ENCODE results near the gene CPED1.
A peak's percentile ranks its signal among the peaks of the same experiment; 100 is the strongest.
"Not testable (repeated sequence)": the region's sequence is repeated elsewhere in the genome, so short reads cannot be mapped to it uniquely, and the experiment has no call there.

The CPED1 gene

DNA sequence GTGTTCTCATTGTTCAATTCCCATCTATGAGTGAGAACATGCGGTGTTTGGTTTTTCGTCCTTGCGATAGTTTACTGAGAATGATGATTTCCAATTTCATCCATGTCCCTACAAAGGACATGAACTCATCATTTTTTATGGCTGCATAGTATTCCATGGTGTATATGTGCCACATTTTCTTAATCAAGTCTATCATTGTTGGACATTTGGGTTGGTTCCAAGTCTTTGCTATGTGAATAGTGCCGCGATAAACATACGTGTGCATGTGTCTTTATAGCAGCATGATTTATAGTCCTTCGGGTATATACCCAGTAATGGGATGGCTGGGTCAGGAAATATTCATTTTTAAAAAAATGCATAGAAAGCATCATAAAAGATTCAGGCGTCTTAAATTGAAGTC, 4.9 kb upstream of the CPED1 start:
- H3K4me3 ChIP-seq (ENCODE audit: low read depth, low read length); POLR2A ChIA-PET; CTCF ChIA-PET; H3K4me1 ChIP-seq (ENCODE audit: control insufficient read depth, insufficient read depth, low read length); H3K27ac ChIP-seq (ENCODE audit: extremely low read depth, low read depth, low read length); H3K9me3 ChIP-seq (ENCODE audit: control insufficient read depth, insufficient read depth, low read depth, low read length); H3K36me3 ChIP-seq (ENCODE audit: control insufficient read depth in 2 of 2, insufficient read depth in 1 of 2, low read length in 2 of 2): not testable (repeated sequence)
- peak; percentile 83 for TF ChIP-seq ZNF146 (tag by site-specific recombination; IDR thresholded peaks at IDR 0.05)

DNA sequence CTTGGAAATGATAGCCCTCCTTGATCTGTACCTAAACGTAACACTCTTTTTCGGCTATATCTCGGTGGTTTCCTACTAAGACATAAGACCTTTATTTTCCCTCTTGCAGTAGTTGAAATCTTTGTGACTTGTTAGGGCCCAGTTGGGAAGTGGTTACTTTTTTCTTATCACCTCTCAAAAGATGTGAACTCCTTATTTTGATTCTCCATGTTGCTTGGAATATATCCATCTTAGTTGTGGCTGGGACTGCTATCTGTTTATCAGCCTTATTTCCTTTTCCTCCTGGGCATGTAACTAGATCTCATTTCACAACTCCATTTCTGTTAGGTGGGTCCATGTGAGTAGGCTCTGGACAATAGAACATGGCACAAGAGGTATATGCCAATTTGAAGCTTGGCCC, 4.1 kb upstream of the CPED1 start:
- Histone ChIP-seq H3K36me3 (ENCODE audit: control insufficient read depth in 2 of 2, insufficient read depth in 1 of 2, low read length in 2 of 2) (no peaks in the 10 kb centered on the region), H3K4me1 (ENCODE audit: control insufficient read depth, insufficient read depth, low read length) (peaks cover 3% of the 10 kb centered on the region; the same call in 1 of the 2 replicates), H3K9me3 (ENCODE audit: control insufficient read depth, insufficient read depth, low read depth, low read length) (no peaks in the 10 kb centered on the region), H3K27ac (ENCODE audit: extremely low read depth, low read depth, low read length) (no peak overlapping the region), H3K4me3 (ENCODE audit: low read depth, low read length) (no peak overlapping the region)
- ChIA-PET CTCF (interaction anchor here (0.6 to 8.3 kb wide), 6 partner anchors 14 to 412 kb away, joined by 3 to 152 read pairs (median 6); partner anchors contain the start of gene FAM3C), POLR2A (no interaction called here)
- no peak for TF ChIP-seq ZNF777 (tag by site-specific recombination; IDR thresholded peaks at IDR 0.05; ENCODE audit: borderline replicate concordance)
- TF ChIP-seq ZEB2 (tag by site-specific recombination; IDR thresholded peaks at IDR 0.05), result no peak
- no peak for TF ChIP-seq ZNF221 (tag by site-specific recombination; IDR thresholded peaks at IDR 0.05; ENCODE audit: borderline replicate concordance)
- TF ChIP-seq ZNF585B (tag by site-specific recombination; IDR thresholded peaks at IDR 0.05), result no peak
- no peak for TF ChIP-seq ZNF558 (tag by site-specific recombination; IDR thresholded peaks at IDR 0.05)
- no peak for TF ChIP-seq KLF7 (tag by site-specific recombination; IDR thresholded peaks at IDR 0.05; ENCODE audit: borderline replicate concordance)
- TF ChIP-seq, protein P1, sequence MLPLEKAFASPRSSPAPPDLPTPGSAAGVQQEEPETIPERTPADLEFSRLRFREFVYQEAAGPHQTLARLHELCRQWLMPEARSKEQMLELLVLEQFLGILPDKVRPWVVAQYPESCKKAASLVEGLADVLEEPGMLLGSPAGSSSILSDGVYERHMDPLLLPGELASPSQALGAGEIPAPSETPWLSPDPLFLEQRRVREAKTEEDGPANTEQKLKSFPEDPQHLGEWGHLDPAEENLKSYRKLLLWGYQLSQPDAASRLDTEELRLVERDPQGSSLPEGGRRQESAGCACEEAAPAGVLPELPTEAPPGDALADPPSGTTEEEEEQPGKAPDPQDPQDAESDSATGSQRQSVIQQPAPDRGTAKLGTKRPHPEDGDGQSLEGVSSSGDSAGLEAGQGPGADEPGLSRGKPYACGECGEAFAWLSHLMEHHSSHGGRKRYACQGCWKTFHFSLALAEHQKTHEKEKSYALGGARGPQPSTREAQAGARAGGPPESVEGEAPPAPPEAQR (tag by site-specific recombination; IDR thresholded peaks at IDR 0.05), result no peak
- TF ChIP-seq, protein P2, sequence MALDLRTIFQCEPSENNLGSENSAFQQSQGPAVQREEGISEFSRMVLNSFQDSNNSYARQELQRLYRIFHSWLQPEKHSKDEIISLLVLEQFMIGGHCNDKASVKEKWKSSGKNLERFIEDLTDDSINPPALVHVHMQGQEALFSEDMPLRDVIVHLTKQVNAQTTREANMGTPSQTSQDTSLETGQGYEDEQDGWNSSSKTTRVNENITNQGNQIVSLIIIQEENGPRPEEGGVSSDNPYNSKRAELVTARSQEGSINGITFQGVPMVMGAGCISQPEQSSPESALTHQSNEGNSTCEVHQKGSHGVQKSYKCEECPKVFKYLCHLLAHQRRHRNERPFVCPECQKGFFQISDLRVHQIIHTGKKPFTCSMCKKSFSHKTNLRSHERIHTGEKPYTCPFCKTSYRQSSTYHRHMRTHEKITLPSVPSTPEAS (tag by site-specific recombination; IDR thresholded peaks at IDR 0.05), result no peak
- TF ChIP-seq ZNF157 (tag by site-specific recombination; IDR thresholded peaks at IDR 0.05), result no peak
- TF ChIP-seq, protein P3, sequence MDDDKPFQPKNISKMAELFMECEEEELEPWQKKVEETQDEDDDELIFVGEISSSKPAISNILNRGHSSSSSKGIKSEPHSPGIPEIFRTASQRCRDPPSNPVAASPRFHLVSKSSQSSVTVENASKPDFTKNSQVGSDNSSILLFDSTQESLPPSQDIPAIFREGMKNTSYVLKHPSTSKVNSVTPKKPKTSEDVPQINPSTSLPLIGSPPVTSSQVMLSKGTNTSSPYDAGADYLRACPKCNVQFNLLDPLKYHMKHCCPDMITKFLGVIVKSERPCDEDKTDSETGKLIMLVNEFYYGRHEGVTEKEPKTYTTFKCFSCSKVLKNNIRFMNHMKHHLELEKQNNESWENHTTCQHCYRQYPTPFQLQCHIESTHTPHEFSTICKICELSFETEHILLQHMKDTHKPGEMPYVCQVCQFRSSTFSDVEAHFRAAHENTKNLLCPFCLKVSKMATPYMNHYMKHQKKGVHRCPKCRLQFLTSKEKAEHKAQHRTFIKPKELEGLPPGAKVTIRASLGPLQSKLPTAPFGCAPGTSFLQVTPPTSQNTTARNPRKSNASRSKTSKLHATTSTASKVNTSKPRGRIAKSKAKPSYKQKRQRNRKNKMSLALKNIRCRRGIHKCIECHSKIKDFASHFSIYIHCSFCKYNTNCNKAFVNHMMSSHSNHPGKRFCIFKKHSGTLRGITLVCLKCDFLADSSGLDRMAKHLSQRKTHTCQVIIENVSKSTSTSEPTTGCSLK (tag by site-specific recombination; IDR thresholded peaks at IDR 0.05), result no peak
- TF ChIP-seq OVOL3 (tag by site-specific recombination; IDR thresholded peaks at IDR 0.05), result no peak
- no peak for TF ChIP-seq IKZF3 (tag by site-specific recombination; IDR thresholded peaks at IDR 0.05)
- no peak for TF ChIP-seq KLF16 (tag by site-specific recombination; IDR thresholded peaks at IDR 0.05)
- no peak for TF ChIP-seq GLI2 (tag by site-specific recombination; IDR thresholded peaks at IDR 0.05; ENCODE audit: borderline replicate concordance, low read depth)
- TF ChIP-seq SP3 (tag by site-specific recombination; IDR thresholded peaks at IDR 0.05), result no peak
- TF ChIP-seq, protein P4, sequence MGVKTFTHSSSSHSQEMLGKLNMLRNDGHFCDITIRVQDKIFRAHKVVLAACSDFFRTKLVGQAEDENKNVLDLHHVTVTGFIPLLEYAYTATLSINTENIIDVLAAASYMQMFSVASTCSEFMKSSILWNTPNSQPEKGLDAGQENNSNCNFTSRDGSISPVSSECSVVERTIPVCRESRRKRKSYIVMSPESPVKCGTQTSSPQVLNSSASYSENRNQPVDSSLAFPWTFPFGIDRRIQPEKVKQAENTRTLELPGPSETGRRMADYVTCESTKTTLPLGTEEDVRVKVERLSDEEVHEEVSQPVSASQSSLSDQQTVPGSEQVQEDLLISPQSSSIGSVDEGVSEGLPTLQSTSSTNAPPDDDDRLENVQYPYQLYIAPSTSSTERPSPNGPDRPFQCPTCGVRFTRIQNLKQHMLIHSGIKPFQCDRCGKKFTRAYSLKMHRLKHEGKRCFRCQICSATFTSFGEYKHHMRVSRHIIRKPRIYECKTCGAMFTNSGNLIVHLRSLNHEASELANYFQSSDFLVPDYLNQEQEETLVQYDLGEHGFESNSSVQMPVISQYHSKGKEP (tag by site-specific recombination; IDR thresholded peaks at IDR 0.05), result no peak
- no peak for TF ChIP-seq TRIM28 (IDR thresholded peaks at IDR 0.05; ENCODE audit: borderline replicate concordance, low read length)
- TF ChIP-seq, protein P5, sequence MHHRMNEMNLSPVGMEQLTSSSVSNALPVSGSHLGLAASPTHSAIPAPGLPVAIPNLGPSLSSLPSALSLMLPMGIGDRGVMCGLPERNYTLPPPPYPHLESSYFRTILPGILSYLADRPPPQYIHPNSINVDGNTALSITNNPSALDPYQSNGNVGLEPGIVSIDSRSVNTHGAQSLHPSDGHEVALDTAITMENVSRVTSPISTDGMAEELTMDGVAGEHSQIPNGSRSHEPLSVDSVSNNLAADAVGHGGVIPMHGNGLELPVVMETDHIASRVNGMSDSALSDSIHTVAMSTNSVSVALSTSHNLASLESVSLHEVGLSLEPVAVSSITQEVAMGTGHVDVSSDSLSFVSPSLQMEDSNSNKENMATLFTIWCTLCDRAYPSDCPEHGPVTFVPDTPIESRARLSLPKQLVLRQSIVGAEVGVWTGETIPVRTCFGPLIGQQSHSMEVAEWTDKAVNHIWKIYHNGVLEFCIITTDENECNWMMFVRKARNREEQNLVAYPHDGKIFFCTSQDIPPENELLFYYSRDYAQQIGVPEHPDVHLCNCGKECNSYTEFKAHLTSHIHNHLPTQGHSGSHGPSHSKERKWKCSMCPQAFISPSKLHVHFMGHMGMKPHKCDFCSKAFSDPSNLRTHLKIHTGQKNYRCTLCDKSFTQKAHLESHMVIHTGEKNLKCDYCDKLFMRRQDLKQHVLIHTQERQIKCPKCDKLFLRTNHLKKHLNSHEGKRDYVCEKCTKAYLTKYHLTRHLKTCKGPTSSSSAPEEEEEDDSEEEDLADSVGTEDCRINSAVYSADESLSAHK (tag by site-specific recombination; IDR thresholded peaks at IDR 0.05), result no peak
- no peak for TF ChIP-seq ZNF223 (tag by site-specific recombination; IDR thresholded peaks at IDR 0.05)
- no peak for TF ChIP-seq ZNF341 (tag by site-specific recombination; IDR thresholded peaks at IDR 0.05; ENCODE audit: low read depth)
